Stimulated activated CD4-positive, alpha-beta T cell treated with anti-CD3 and anti-CD28 coated beads, Interleukin-2, amount 100 ng/mL, for 4 hours (primary cell): Measurements from ENCODE around the gene DHCR24.

Experiments used
- DNase-seq: peaks from one replicate; pipeline ENCODE4 v3.0.0-alpha.2; 2020; ENCODE audit warnings: low read depth

DHCR24 gene

GRCh38 chr1:54865238-54866073 is 21.5 kb downstream of the DHCR24 start:
- no peak for DNase-seq

- no peak for DNase-seq
These were observed 22.4 kb downstream of the DHCR24 start for GRCh38 chr1:54864460-54865208.

- no peak for DNase-seq
These were observed 23.7 kb downstream of the DHCR24 start for GRCh38 chr1:54863267-54863665.

- no peak for DNase-seq
These were observed 25.8 kb downstream of the DHCR24 start for GRCh38 chr1:54861070-54861761.

- DNase-seq, result no peak
These were observed 27.1 kb downstream of the DHCR24 start for GRCh38 chr1:54859700-54860391.

GRCh38 chr1:54857746-54858561 is 29.0 kb downstream of the DHCR24 start:
- DNase-seq, result no peak

GRCh38 chr1:54857141-54857540 is 29.9 kb downstream of the DHCR24 start:
- DNase-seq, result no peak

GRCh38 chr1:54854381-54855020 is 32.5 kb downstream of the DHCR24 start:
- no peak for DNase-seq

GRCh38 chr1:54853793-54854370 is 33.1 kb downstream of the DHCR24 start:
- DNase-seq, result no peak

- DNase-seq, result no peak
These were observed 33.8 kb downstream of the DHCR24 start for GRCh38 chr1:54853096-54853792.

GRCh38 chr1:54851936-54852524 is 35.0 kb downstream of the DHCR24 start:
- no peak for DNase-seq

GRCh38 chr1:54851406-54851805 is 35.6 kb downstream of the DHCR24 start:
- no peak for DNase-seq

GRCh38 chr1:54850737-54851136 is 36.3 kb downstream of the DHCR24 start:
- DNase-seq, result no peak

GRCh38 chr1:54850069-54850730 is 36.8 kb downstream of the DHCR24 start:
- no peak for DNase-seq

GRCh38 chr1:54849219-54850068 is 37.6 kb downstream of the DHCR24 start:
- DNase-seq, result no peak

- DNase-seq, result no peak
These were observed 38.7 kb downstream of the DHCR24 start for GRCh38 chr1:54848134-54848948.

GRCh38 chr1:54846716-54847284 is 40.2 kb downstream of the DHCR24 start:
- DNase-seq, result no peak
